Cardiac atrium fibroblast (primary cell): ENCODE measurements around the gene JAM2. TPM values are rescaled to one million over a fixed set of nuclear protein-coding genes. Genes with fewer than 3 reads are reported as not detected.

Experiments
- total RNA-seq: library from RNA; depleted of rRNA; stranded (reverse); fragments of >200 nt; gene quantifications from 2 replicates; pipeline ENCODE4 v1.2.3, GENCODE V29; 2015

Gene JAM2
- total RNA-seq: 0.54 and 0.65 TPM in 2 replicates

GRCh38 chr21:25638660-25639550 lies at the start of gene JAM2:
Gene JAM2 (plus strand): TSS chr21:25639258. CDS start chr21:25639822, 564 bp downstream.

GRCh38 chr21:25607151-25608043 lies 31.7 kb upstream of the JAM2 start, which contains the start of gene MRPL39:
Gene MRPL39 (minus strand): TSS chr21:25607481. CDS start chr21:25607475, 6 bp downstream.

GRCh38 chr21:25734904-25735645 lies 96.0 kb downstream of the JAM2 start, which contains the start of the genes ATP5PF and GABPA:
Gene ATP5PF (minus strand): TSS chr21:25734904. CDS start chr21:25729794, 5,110 bp downstream.
Gene GABPA (plus strand): TSS chr21:25734972. CDS start chr21:25741599, 6,627 bp downstream.

Other genes with a start within 250 kb of the JAM2 start
- 14.3 and 27.1 TPM in 2 replicates for gene MRPL39, start 31.8 kb upstream of the JAM2 start, total RNA-seq
- 71.5 and 77.6 TPM in 2 replicates for gene ATP5PF, start 95.6 kb downstream of the JAM2 start, total RNA-seq
- 13.4 and 19.8 TPM in 2 replicates for gene GABPA, start 95.7 kb downstream of the JAM2 start, total RNA-seq